ENCODE measurements around the gene LIMD2.

LIMD2 gene

GRCh38 chr17:63701456-63701820, 1.5 kb upstream of the LIMD2 start:
- no peak for DNase-seq (ENCODE audit: low spot score)

- DNase-seq (ENCODE audit: low spot score), result no peak
Measured at GRCh38 chr17:63700528-63701455, 867 bp upstream of the LIMD2 start.

- no peak for DNase-seq (ENCODE audit: low spot score)
Measured at GRCh38 chr17:63698886-63699637, 863 bp downstream of the LIMD2 start.

- no peak for DNase-seq (ENCODE audit: low spot score)
Measured at GRCh38 chr17:63698381-63698885, 1.5 kb downstream of the LIMD2 start.

GRCh38 chr17:63697341-63698286, 2.3 kb downstream of the LIMD2 start:
- peak; percentile 22 for DNase-seq (ENCODE audit: low spot score)

GRCh38 chr17:63696381-63696961, 3.5 kb downstream of the LIMD2 start:
- no peak for DNase-seq (ENCODE audit: low spot score)

- DNase-seq (ENCODE audit: low spot score), result no peak
Measured at GRCh38 chr17:63695889-63696288, 4.0 kb downstream of the LIMD2 start.

GRCh38 chr17:63694950-63695773, 4.8 kb downstream of the LIMD2 start:
- DNase-seq (ENCODE audit: low spot score), result no peak

- no peak for DNase-seq (ENCODE audit: low spot score)
Measured at GRCh38 chr17:63694229-63694949, 5.5 kb downstream of the LIMD2 start.

GRCh38 chr17:63693411-63694113, 6.4 kb downstream of the LIMD2 start:
- no peak for DNase-seq (ENCODE audit: low spot score)

- no peak for DNase-seq (ENCODE audit: low spot score)
Measured at GRCh38 chr17:63692195-63692816, 7.6 kb downstream of the LIMD2 start.

- no peak for DNase-seq (ENCODE audit: low spot score)
Measured at GRCh38 chr17:63689479-63689878, 10.4 kb downstream of the LIMD2 start.

- DNase-seq (ENCODE audit: low spot score), result no peak
Measured at GRCh38 chr17:63688396-63689020, 11.4 kb downstream of the LIMD2 start.

GRCh38 chr17:63686138-63686685, 13.7 kb downstream of the LIMD2 start:
- DNase-seq (ENCODE audit: low spot score), result no peak

GRCh38 chr17:63685578-63685977, 14.3 kb downstream of the LIMD2 start:
- no peak for DNase-seq (ENCODE audit: low spot score)

GRCh38 chr17:63685041-63685440, 14.9 kb downstream of the LIMD2 start:
- DNase-seq (ENCODE audit: low spot score), result no peak

- no peak for DNase-seq (ENCODE audit: low spot score)
Measured at GRCh38 chr17:63682981-63683380, 16.9 kb downstream of the LIMD2 start.

- DNase-seq (ENCODE audit: low spot score), result no peak
Measured at GRCh38 chr17:63682441-63682840, 17.5 kb downstream of the LIMD2 start.

All from LoVo (cell line).